Stimulated activated CD4-positive, alpha-beta T cell treated with anti-CD3 and anti-CD28 coated beads, Interleukin-4, amount 100 ng/mL, for 1 hour (primary cell): Measurements from ENCODE around the gene GALNTL6.

Experiments
- DNase-seq: peaks from one replicate; pipeline ENCODE4 v3.0.0-alpha.2; 2020

GALNTL6 gene

GRCh38 chr4:172243551-172243950 lies 430.3 kb downstream of the GALNTL6 start:
- DNase-seq, result no peak

GRCh38 chr4:172245516-172245915 lies 432.3 kb downstream of the GALNTL6 start:
- DNase-seq, result no peak

- no peak for DNase-seq
Measured at GRCh38 chr4:172253409-172253808, 440.2 kb downstream of the GALNTL6 start.

GRCh38 chr4:172256820-172257219 lies 443.6 kb downstream of the GALNTL6 start:
- DNase-seq, result no peak

GRCh38 chr4:172270397-172270796 lies 457.2 kb downstream of the GALNTL6 start:
- DNase-seq, result no peak

GRCh38 chr4:172287117-172287516 lies 473.9 kb downstream of the GALNTL6 start:
- no peak for DNase-seq

- no peak for DNase-seq
Measured at GRCh38 chr4:172305698-172306097, 492.5 kb downstream of the GALNTL6 start.

- no peak for DNase-seq
Measured at GRCh38 chr4:172308078-172308477, 494.9 kb downstream of the GALNTL6 start.

GRCh38 chr4:172311682-172312081 lies 498.5 kb downstream of the GALNTL6 start:
- DNase-seq, result no peak

GRCh38 chr4:172323288-172323687 lies 510.1 kb downstream of the GALNTL6 start:
- no peak for DNase-seq

GRCh38 chr4:172344308-172344938 lies 531.2 kb downstream of the GALNTL6 start:
- DNase-seq, result no peak

- no peak for DNase-seq
Measured at GRCh38 chr4:172348426-172348825, 535.2 kb downstream of the GALNTL6 start.

- no peak for DNase-seq
Measured at GRCh38 chr4:172352356-172352755, 539.2 kb downstream of the GALNTL6 start.

GRCh38 chr4:172356016-172356415 lies 542.8 kb downstream of the GALNTL6 start:
- DNase-seq, result no peak

- no peak for DNase-seq
Measured at GRCh38 chr4:172357006-172357540, 543.9 kb downstream of the GALNTL6 start.

- no peak for DNase-seq
Measured at GRCh38 chr4:172362569-172362968, 549.4 kb downstream of the GALNTL6 start.

GRCh38 chr4:172369471-172369959 lies 556.3 kb downstream of the GALNTL6 start:
- no peak for DNase-seq

GRCh38 chr4:172377486-172378140 lies 564.4 kb downstream of the GALNTL6 start:
- DNase-seq, result no peak

- DNase-seq, result no peak
Measured at GRCh38 chr4:172379834-172380233, 566.6 kb downstream of the GALNTL6 start.

- DNase-seq, result no peak
Measured at GRCh38 chr4:172390331-172390730, 577.1 kb downstream of the GALNTL6 start.

- no peak for DNase-seq
Measured at GRCh38 chr4:172392741-172393140, 579.5 kb downstream of the GALNTL6 start.

- DNase-seq, result no peak
Measured at GRCh38 chr4:172393220-172393619, 580.0 kb downstream of the GALNTL6 start.

GRCh38 chr4:172404676-172405075 lies 591.5 kb downstream of the GALNTL6 start:
- DNase-seq, result no peak

GRCh38 chr4:172410363-172410762 lies 597.2 kb downstream of the GALNTL6 start:
- DNase-seq, result no peak
